ENCODE data around the gene HNRNPF.

- no peak for TF ChIP-seq POLR2AphosphoS5 (IDR thresholded peaks at IDR 0.05; ENCODE audit: low read depth, low read length)
- no peak for TF ChIP-seq TAF1 (IDR thresholded peaks at IDR 0.05; ENCODE audit: low read depth, low read length)
These were observed 64.9 kb downstream of the HNRNPF start for GRCh38 chr10:43344051-43344450.

All from GM12891 (cell line).